A549 (cell line): ENCODE data around the gene EPS15. TPM values are rescaled to one million over a fixed set of nuclear protein-coding genes. Genes with fewer than 3 reads are reported as not detected.
"Not testable (repeated sequence)": the region's sequence is repeated elsewhere in the genome, so short reads cannot be mapped to it uniquely, and the experiment has no call there.

Experiments
- ATAC-seq, 2 experiments: fragments of 200-7000 bp in 1 of 2; fragments of >200 bp in 1 of 2; cut with Nextera tagmentation in 1 of 2; cut with Tn5 transposase in 1 of 2; 3 replicates each; pipeline versions ENCODE4 v1.8.0 to v1.9.1; 2018 to 2020; ENCODE audit warnings: mild to moderate bottlenecking in 1 of 2, moderate library complexity in 1 of 2
- CTCF ChIA-PET: fragments of 300-600 bp; sonication (Branson Sonifier 250); formaldehyde crosslinking; extraction: SDS; loops from one replicate; lab custom pipeline; 2021; ENCODE audit warnings: antibody characterized with exemption, inconsistent platforms; lab: Yijun Ruan, JAX
- POLR2A ChIA-PET: fragments of 350-600 bp; formaldehyde crosslinking; extraction: SDS; loops from one replicate; lab custom pipeline; 2021; ENCODE audit warnings: antibody characterized with exemption, inconsistent platforms; lab: Yijun Ruan, JAX
- DNase-seq, 2 experiments: peaks; one replicate each; pipeline versions ENCODE4 v3.0.0 to v3.0.0-alpha.2; 2011 to 2016; ENCODE audit warnings: low read depth in 1 of 2, low spot score in 1 of 2
- FAIRE-seq: peaks from 2 replicates; lab custom pipeline; 2011; peaks lifted over from hg19 to GRCh38; lab: Jason Lieb, UNC
- H3K27ac ChIP-seq, 2 experiments: fragments of >200 bp; sonication (Bioruptor Twin); formaldehyde crosslinking; 3 replicates each; pipeline ENCODE4 v1.5.1; 2016 to 2017
- H3K4me1 ChIP-seq: fragments of >200 bp; sonication (Bioruptor Twin); formaldehyde crosslinking; 3 replicates; pipeline ENCODE4 v1.6.1; 2016
- H3K4me2 ChIP-seq: fragments of >200 bp; sonication (Bioruptor Twin); formaldehyde crosslinking; 3 replicates; pipeline ENCODE4 v1.6.1; 2016
- H3K4me3 ChIP-seq: fragments of >200 bp; sonication (Bioruptor Twin); formaldehyde crosslinking; 3 replicates; pipeline ENCODE4 v1.5.1; 2016
- H3K9me3 ChIP-seq: fragments of >200 bp; sonication (Bioruptor Twin); formaldehyde crosslinking; 3 replicates; pipeline ENCODE4 v1.6.1; 2016
- CEBPB ChIP-seq, 2 experiments: fragments of >200 bp in 1 of 2; sonication (Bioruptor Twin) in 1 of 2; formaldehyde crosslinking in 1 of 2; IDR thresholded peaks; 2 replicates each; pipeline ENCODE4 v1.6.1; 2012 to 2016
- CHD2 ChIP-seq: fragments of 150-350 bp; IDR thresholded peaks from 2 replicates; pipeline ENCODE4 v1.6.1; 2014; ENCODE audit warnings: low read length; ENCODE audit not compliant: partially characterized antibody
- CHD4 ChIP-seq: fragments of 200-600 bp; sonication (generic); IDR thresholded peaks from 2 replicates; pipeline ENCODE4 v1.6.1; 2016; ENCODE audit warnings: antibody characterized with exemption, mild to moderate bottlenecking, borderline replicate concordance
- HDAC2 ChIP-seq: fragments of 200-600 bp; sonication (generic); IDR thresholded peaks from 2 replicates; pipeline ENCODE4 v1.6.1; 2016
- JUNB ChIP-seq: fragments of >200 bp; sonication (Bioruptor Twin); formaldehyde crosslinking; IDR thresholded peaks from 2 replicates; pipeline ENCODE4 v1.6.1; 2016
- KDM1A ChIP-seq: fragments of 200-600 bp; sonication (generic); IDR thresholded peaks from 2 replicates; pipeline ENCODE4 v1.6.1; 2016; ENCODE audit warnings: low read depth, mild to moderate bottlenecking
- PHF8 ChIP-seq: fragments of 200-600 bp; sonication (generic); IDR thresholded peaks from 2 replicates; pipeline ENCODE4 v1.6.1; 2016; ENCODE audit warnings: low read depth, mild to moderate bottlenecking, antibody characterized with exemption, moderate library complexity, borderline replicate concordance
- POLR2AphosphoS2 ChIP-seq: conservative IDR thresholded peaks from 2 replicates; pipeline ENCODE4 v1.6.1; 2012; ENCODE audit warnings: low read length, improper control_type of control experiment, inconsistent platforms
- RAD21 ChIP-seq, 2 experiments: fragments of >200 bp in 1 of 2; sonication (Bioruptor Twin) in 1 of 2; formaldehyde crosslinking in 1 of 2; IDR thresholded peaks in 1 of 2; conservative IDR thresholded peaks in 1 of 2; 2 replicates in 1 of 2; 3 replicates in 1 of 2; pipeline ENCODE4 v1.6.1; 2012 to 2018; ENCODE audit warnings: inconsistent platforms in 1 of 2
- RNF2 ChIP-seq: fragments of 200-600 bp; sonication (generic); IDR thresholded peaks from 2 replicates; pipeline ENCODE4 v1.6.1; 2016; ENCODE audit warnings: low read depth, mild to moderate bottlenecking, antibody characterized with exemption, moderate library complexity, borderline replicate concordance
- SMC3 ChIP-seq: fragments of >200 bp; sonication (Bioruptor Twin); formaldehyde crosslinking; IDR thresholded peaks from 3 replicates; pipeline ENCODE4 v1.6.1; 2018; ENCODE audit warnings: inconsistent platforms
- SREBF2 ChIP-seq: fragments of 450-650 bp; IDR thresholded peaks from 2 replicates; pipeline ENCODE4 v1.6.1; 2014; ENCODE audit warnings: mild to moderate bottlenecking, moderate library complexity
- ZC3H11A ChIP-seq: fragments of 450-650 bp; IDR thresholded peaks from 2 replicates; pipeline ENCODE4 v1.6.1; 2014; ENCODE audit warnings: antibody characterized with exemption, mild to moderate bottlenecking
- ZSCAN20 ChIP-seq: fragments of 250-450 bp; sonication (Bioruptor Pico); IDR thresholded peaks from 2 replicates; pipeline ENCODE4 v1.8.0; 2022; ENCODE audit warnings: mild to moderate bottlenecking, moderate library complexity
- WGBS: methylation state at CpG from one replicate; pipeline ENCODE4 v1.1.6; 2017; ENCODE audit errors: missing lambda C conversion rate; 5-methylcytosine and 5-hydroxymethylcytosine counted together
- polyA plus RNA-seq, 4 experiments: library from polyadenylated mRNA; depleted of rRNA in 3 of 4; stranded (reverse); fragments of >200 nt; fragmentation: RNase III in 1 of 4; extraction: RNeasy Plus Mini Kit Qiagen cat#74134 plus additional on column Dnase treatment in 1 of 4; gene quantifications; 2 replicates in 3 of 4; 3 replicates in 1 of 4; pipeline ENCODE4 v1.2.3, GENCODE V29; 2011 to 2017
- TF ChIP-seq, protein P1 (sequence below): fragments of 150-350 bp; IDR thresholded peaks from 2 replicates; pipeline ENCODE4 v1.6.1; 2014; ENCODE audit warnings: low read depth, mild to moderate bottlenecking, low read length
- TF ChIP-seq, protein P2 (sequence below): fragments of 250-450 bp; sonication (Bioruptor Pico); IDR thresholded peaks from 2 replicates; pipeline ENCODE4 v1.5.0; 2020; ENCODE audit warnings: low read depth, mild to moderate bottlenecking, moderate library complexity
- TF ChIP-seq, protein P3 (sequence below): IDR thresholded peaks from 2 replicates; pipeline ENCODE4 v1.6.1; 2012
- TF ChIP-seq, protein P4 (sequence below): fragments of >200 bp; sonication (Bioruptor Twin); formaldehyde crosslinking; IDR thresholded peaks from 3 replicates; pipeline ENCODE4 v1.6.1; 2016
- TF ChIP-seq, protein P5 (sequence below): IDR thresholded peaks from 2 replicates; pipeline ENCODE4 v1.6.1; 2012

EPS15 gene
- polyA plus RNA-seq, 2 of the 4 experiments (the other 2 are of a cell fraction): 10.9 to 35.4 TPM

DNA sequence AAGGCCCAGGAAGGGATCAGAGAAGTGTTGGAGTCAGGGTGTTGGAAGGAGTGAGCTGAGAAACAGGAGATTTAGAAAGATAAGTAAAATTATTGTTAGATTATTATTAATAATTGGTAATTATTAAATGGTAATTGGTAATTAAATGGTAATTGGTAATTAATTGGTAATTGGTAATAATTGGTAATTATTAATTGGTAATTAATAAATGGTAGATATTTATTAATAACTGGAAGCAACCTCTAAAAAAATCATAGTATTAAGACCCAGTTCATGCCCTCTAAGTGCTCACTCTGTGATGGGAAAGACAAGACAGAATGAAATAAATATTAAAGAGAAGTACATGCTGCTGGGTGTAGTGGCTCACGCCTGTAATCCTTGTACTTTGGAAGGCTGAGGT lies 13.8 kb upstream of the EPS15 start:
- H3K4me2 ChIP-seq: no peak overlapping the region
- ChIA-PET CTCF (interaction anchor here (1.4 kb wide), 1 partner anchor 17 kb away, joined by 4 read pairs; no protein-coding TSS in a partner anchor), POLR2A (no interaction called here)
- H3K4me3 ChIP-seq: no peak overlapping the region
- ATAC-seq (no peak), FAIRE-seq (no peak), DNase-seq (no peak)
- WGBS: 80% methylated on average over 1 of the region's 1 CpG
- TF ChIP-seq, protein P1, sequence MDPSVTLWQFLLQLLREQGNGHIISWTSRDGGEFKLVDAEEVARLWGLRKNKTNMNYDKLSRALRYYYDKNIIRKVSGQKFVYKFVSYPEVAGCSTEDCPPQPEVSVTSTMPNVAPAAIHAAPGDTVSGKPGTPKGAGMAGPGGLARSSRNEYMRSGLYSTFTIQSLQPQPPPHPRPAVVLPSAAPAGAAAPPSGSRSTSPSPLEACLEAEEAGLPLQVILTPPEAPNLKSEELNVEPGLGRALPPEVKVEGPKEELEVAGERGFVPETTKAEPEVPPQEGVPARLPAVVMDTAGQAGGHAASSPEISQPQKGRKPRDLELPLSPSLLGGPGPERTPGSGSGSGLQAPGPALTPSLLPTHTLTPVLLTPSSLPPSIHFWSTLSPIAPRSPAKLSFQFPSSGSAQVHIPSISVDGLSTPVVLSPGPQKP: no peak
- TF ChIP-seq ZSCAN20 (CRISPR knock-in tag): no peak
- TF ChIP-seq ZC3H11A: no peak
- TF ChIP-seq HDAC2: no peak
- H3K27ac ChIP-seq: no peak overlapping the region
- no peaks in the 10 kb centered on the region for H3K4me1 ChIP-seq
- H3K9me3 ChIP-seq: peaks cover 5% of the 10 kb centered on the region; the same call in 1 of the 3 replicates

DNA sequence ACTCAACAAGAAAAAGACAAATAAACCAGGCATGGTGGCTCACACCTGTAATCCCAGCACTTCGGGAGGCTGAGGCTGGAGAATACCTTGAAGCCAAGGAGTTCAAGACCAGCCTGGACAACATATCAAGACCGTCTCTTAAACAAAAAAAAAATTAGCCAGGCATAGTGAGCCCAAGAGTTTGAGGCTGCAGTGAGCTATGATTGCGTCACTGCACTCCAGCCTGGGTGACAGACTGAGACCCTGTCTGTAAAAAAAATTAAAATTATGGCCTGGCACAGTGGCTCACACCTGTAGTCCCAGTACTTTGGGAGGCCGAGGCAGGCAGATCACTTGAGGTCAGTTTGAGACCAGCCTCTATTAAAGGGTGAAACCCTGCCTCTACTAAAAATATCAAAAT lies 11.4 kb upstream of the EPS15 start:
- ATAC-seq, POLR2A ChIA-PET, DNase-seq, H3K9me3 ChIP-seq, H3K4me3 ChIP-seq, H3K4me1 ChIP-seq, H3K27ac ChIP-seq, H3K4me2 ChIP-seq, FAIRE-seq: not testable (repeated sequence)
- WGBS: 73% methylated on average over 4 of the region's 4 CpGs
- CTCF ChIA-PET: interaction anchor here (0.6 kb wide), 1 partner anchor 31 kb away, joined by 3 read pairs; no protein-coding TSS in a partner anchor

DNA sequence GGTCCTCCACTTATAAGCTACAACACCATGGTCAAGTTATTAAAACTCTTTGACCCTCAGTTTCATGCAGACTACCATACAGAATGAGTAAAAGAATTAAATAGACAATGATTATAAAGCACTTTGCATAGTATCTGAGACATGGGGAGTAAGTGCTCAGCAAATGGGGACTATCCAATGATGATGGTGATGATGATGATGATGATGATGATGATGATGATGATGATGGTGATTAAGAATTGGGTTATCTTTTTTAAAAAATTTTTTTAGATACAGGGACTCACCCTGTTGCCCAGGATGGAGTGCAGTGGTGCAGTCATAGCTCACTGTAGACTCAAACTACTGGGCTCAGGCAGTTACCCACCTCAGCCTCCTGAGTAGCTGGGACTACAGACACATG lies 8.1 kb upstream of the EPS15 start:
- ChIA-PET CTCF (no interaction called here), POLR2A (no interaction called here)
- Histone ChIP-seq H3K4me3 (no peak overlapping the region), H3K27ac (no peak overlapping the region), H3K4me2 (no peak overlapping the region), H3K9me3 (no peaks in the 10 kb centered on the region), H3K4me1 (no peaks in the 10 kb centered on the region)
- ATAC-seq: no peak
- FAIRE-seq: no peak
- no peak for DNase-seq
- TF ChIP-seq, protein P2, sequence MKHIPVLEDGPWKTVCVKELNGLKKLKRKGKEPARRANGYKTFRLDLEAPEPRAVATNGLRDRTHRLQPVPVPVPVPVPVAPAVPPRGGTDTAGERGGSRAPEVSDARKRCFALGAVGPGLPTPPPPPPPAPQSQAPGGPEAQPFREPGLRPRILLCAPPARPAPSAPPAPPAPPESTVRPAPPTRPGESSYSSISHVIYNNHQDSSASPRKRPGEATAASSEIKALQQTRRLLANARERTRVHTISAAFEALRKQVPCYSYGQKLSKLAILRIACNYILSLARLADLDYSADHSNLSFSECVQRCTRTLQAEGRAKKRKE: no peak
- TF ChIP-seq RNF2: no peak
- no peak for TF ChIP-seq CHD4
- no peak for TF ChIP-seq SREBF2
- TF ChIP-seq, protein P3, sequence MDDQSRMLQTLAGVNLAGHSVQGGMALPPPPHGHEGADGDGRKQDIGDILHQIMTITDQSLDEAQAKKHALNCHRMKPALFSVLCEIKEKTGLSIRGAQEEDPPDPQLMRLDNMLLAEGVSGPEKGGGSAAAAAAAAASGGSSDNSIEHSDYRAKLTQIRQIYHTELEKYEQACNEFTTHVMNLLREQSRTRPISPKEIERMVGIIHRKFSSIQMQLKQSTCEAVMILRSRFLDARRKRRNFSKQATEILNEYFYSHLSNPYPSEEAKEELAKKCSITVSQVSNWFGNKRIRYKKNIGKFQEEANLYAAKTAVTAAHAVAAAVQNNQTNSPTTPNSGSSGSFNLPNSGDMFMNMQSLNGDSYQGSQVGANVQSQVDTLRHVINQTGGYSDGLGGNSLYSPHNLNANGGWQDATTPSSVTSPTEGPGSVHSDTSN: no peak
- TF ChIP-seq CEBPB (IDR thresholded peaks at IDR 0.05): no peak
- TF ChIP-seq RAD21 (conservative IDR thresholded peaks at IDR 0.05 in 1 of 2, IDR thresholded peaks at IDR 0.05 in 1 of 2): no peak
- TF ChIP-seq CHD2: no peak
- TF ChIP-seq POLR2AphosphoS2: no peak
- TF ChIP-seq SMC3: no peak
- no peak for TF ChIP-seq KDM1A
- no peak for TF ChIP-seq JUNB
- TF ChIP-seq, protein P4, sequence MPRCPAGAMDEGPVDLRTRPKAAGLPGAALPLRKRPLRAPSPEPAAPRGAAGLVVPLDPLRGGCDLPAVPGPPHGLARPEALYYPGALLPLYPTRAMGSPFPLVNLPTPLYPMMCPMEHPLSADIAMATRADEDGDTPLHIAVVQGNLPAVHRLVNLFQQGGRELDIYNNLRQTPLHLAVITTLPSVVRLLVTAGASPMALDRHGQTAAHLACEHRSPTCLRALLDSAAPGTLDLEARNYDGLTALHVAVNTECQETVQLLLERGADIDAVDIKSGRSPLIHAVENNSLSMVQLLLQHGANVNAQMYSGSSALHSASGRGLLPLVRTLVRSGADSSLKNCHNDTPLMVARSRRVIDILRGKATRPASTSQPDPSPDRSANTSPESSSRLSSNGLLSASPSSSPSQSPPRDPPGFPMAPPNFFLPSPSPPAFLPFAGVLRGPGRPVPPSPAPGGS: no peak
- TF ChIP-seq, protein P5, sequence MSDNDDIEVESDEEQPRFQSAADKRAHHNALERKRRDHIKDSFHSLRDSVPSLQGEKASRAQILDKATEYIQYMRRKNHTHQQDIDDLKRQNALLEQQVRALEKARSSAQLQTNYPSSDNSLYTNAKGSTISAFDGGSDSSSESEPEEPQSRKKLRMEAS: no peak
- no peak for TF ChIP-seq PHF8
